Smooth muscle cell (in vitro differentiated cells): Measurements from ENCODE around the gene PRDM12. TPM values are rescaled to one million over a fixed set of nuclear protein-coding genes. Genes with fewer than 3 reads are reported as not detected.

Source experiments
- DNase-seq: peaks from one replicate; lab custom pipeline; 2025; ENCODE audit not compliant: unreplicated experiment; lab: John Stamatoyannopoulos, UW
- H2AFZ ChIP-seq: fragments of 200-600 bp; sonication (generic); 2 replicates; pipeline ENCODE4 v1.6.0; 2016; ENCODE audit warnings: antibody characterized with exemption, low read depth, mild to moderate bottlenecking
- H3F3A ChIP-seq: fragments of 200-600 bp; sonication (generic); 2 replicates; pipeline ENCODE4 v1.6.0; 2017; ENCODE audit warnings: antibody characterized with exemption, low read depth
- H3K27ac ChIP-seq: fragments of 200-600 bp; sonication (generic); 2 replicates; pipeline ENCODE4 v1.5.1; 2016; ENCODE audit warnings: low read depth, mild to moderate bottlenecking
- H3K27me3 ChIP-seq: fragments of 200-600 bp; sonication (generic); 2 replicates; pipeline ENCODE4 v1.6.1; 2016; ENCODE audit warnings: low read depth, mild to moderate bottlenecking
- H3K36me3 ChIP-seq: fragments of 200-600 bp; sonication (generic); 2 replicates; pipeline ENCODE4 v1.5.1; 2016; ENCODE audit warnings: low read depth
- H3K4me1 ChIP-seq: fragments of 200-600 bp; sonication (generic); 2 replicates; pipeline ENCODE4 v1.5.1; 2016; ENCODE audit warnings: low read depth
- H3K4me2 ChIP-seq: fragments of 200-600 bp; sonication (generic); 2 replicates; pipeline ENCODE4 v1.6.0; 2016; ENCODE audit warnings: mild to moderate bottlenecking
- H3K4me3 ChIP-seq: fragments of 200-600 bp; sonication (generic); 2 replicates; pipeline ENCODE4 v1.5.1; 2016; ENCODE audit warnings: mild to moderate bottlenecking
- H3K79me2 ChIP-seq: fragments of 200-600 bp; sonication (generic); 2 replicates; pipeline ENCODE4 v1.6.0; 2016; ENCODE audit warnings: low read depth, mild to moderate bottlenecking
- H3K9ac ChIP-seq: fragments of 200-600 bp; sonication (generic); 2 replicates; pipeline ENCODE4 v1.6.0; 2016; ENCODE audit warnings: low read depth
- H3K9me3 ChIP-seq: fragments of 200-600 bp; sonication (generic); replicated peaks from 2 replicates; pipeline ENCODE4 v1.5.1; 2016; ENCODE audit warnings: low read depth
- H4K20me1 ChIP-seq: fragments of 200-600 bp; sonication (generic); 2 replicates; pipeline ENCODE4 v1.6.0; 2016; ENCODE audit warnings: low read depth
- WGBS: methylation state at CpG from one replicate; pipeline ENCODE4 v1.1.7; 2016; ENCODE audit warnings: low lambda C conversion rate; 5-methylcytosine and 5-hydroxymethylcytosine counted together
- polyA plus RNA-seq: library from polyadenylated mRNA; unstranded; fragments of >200 nt; fragmentation: Nextera tagmentation; extraction: Ambion mirVana; gene quantifications from 2 replicates; pipeline ENCODE4 v1.2.1, GENCODE V29; 2016
- total RNA-seq: library from RNA; depleted of rRNA; stranded (reverse); fragments of >200 nt; gene quantifications from 2 replicates; pipeline ENCODE4 v1.2.3, GENCODE V29; 2014
- TF ChIP-seq, protein P1 (sequence below): fragments of 200-600 bp; sonication (generic); IDR thresholded peaks from 2 replicates; pipeline ENCODE4 v1.5.1; 2017; ENCODE audit warnings: borderline replicate concordance, mild to moderate bottlenecking, antibody characterized with exemption; ENCODE audit not compliant: insufficient read depth, poor library complexity, severe bottlenecking

PRDM12 gene
- total and polyA plus RNA-seq, 2 experiments from 2014 or later = not detected

DNA sequence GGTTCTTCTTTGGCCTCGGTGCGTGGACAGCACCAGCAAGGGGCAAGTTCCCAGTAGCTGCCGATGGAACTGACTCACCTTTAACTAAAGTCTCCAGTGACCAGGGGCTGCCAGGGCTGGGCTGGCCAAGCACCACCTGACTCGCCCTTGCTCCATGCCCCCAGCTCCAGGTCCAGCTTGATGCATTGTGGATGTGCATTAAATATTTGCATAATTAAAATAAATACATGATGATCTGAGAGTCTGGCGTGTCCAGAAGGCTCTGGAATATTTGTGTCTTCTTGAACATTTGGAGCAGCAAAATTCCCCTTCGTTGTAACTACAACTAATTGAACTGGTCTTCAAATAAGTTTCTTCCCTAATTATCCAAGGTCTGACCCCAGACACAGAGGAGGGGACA, 9.5 kb upstream of the PRDM12 start:
- no peak overlapping the region for H3K4me3 ChIP-seq
- no peak for DNase-seq
- no peaks in the 10 kb centered on the region for H3K9me3 ChIP-seq
- H3K27me3 ChIP-seq = peaks cover 84% of the 10 kb centered on the region
- no peaks in the 10 kb centered on the region for H3K79me2 ChIP-seq
- no peaks in the 10 kb centered on the region for H4K20me1 ChIP-seq
- TF ChIP-seq, protein P1, sequence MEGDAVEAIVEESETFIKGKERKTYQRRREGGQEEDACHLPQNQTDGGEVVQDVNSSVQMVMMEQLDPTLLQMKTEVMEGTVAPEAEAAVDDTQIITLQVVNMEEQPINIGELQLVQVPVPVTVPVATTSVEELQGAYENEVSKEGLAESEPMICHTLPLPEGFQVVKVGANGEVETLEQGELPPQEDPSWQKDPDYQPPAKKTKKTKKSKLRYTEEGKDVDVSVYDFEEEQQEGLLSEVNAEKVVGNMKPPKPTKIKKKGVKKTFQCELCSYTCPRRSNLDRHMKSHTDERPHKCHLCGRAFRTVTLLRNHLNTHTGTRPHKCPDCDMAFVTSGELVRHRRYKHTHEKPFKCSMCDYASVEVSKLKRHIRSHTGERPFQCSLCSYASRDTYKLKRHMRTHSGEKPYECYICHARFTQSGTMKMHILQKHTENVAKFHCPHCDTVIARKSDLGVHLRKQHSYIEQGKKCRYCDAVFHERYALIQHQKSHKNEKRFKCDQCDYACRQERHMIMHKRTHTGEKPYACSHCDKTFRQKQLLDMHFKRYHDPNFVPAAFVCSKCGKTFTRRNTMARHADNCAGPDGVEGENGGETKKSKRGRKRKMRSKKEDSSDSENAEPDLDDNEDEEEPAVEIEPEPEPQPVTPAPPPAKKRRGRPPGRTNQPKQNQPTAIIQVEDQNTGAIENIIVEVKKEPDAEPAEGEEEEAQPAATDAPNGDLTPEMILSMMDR = no peak
- H3K27ac ChIP-seq = no peak overlapping the region
- no peaks in the 10 kb centered on the region for H3K4me1 ChIP-seq
- no peaks in the 10 kb centered on the region for H3F3A ChIP-seq
- 89% methylated on average over 6 of the region's 6 CpGs for WGBS
- no peak overlapping the region for H3K9ac ChIP-seq
- H3K4me2 ChIP-seq = no peak overlapping the region
- H2AFZ ChIP-seq = no peak overlapping the region
- H3K36me3 ChIP-seq = no peaks in the 10 kb centered on the region

DNA sequence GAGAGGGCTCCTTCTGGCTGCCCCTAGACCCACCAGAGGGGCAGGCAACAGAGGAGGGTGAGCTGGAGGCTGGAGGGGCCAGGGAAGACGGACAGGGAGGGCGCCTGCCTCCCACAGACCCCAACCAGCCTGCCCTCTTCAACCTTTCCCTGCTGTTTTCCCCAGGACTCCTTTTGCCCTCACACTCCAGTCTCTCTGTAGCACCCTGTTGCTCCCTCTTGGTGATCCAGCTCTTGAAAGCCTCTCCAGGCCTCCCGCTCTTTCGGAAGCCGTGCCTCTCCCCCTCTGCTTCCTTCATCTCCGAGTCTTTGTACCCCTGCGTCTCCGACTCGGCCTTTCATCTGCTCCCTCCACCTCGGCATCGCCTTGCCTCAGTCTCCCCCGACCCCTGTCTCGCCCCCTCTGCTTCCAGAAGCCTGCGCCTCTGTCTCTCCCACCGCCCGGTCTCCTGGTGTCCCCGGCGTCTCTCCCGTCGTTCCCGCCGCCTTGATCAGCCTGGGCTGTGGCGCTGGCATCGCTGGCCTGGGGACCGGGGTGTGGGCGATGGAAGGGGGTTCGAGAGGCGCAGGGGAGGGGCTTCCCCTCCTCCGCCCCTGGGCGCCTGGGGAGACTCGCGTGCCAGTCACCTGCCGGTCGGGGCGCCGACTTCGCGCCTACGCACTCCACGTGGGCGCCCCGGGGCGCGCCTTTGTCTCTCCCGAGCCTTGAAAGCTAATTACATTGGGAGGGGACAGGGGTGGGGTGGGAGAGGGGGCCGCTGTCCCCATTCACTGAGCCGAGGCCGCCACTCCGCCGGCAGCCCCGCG, 5.3 kb upstream of the PRDM12 start:
- no peaks in the 10 kb centered on the region for H3K79me2 ChIP-seq
- DNase-seq = no peak
- H3F3A ChIP-seq = no peaks in the 10 kb centered on the region
- H4K20me1 ChIP-seq = peaks cover 7% of the 10 kb centered on the region
- no peaks in the 10 kb centered on the region for H3K36me3 ChIP-seq
- H3K4me1 ChIP-seq = peaks cover 25% of the 10 kb centered on the region
- no peak overlapping the region for H3K4me2 ChIP-seq
- H3K27me3 ChIP-seq = peaks cover 97% of the 10 kb centered on the region
- H3K27ac ChIP-seq = no peak overlapping the region
- TF ChIP-seq, protein P1 = no peak
- no peaks in the 10 kb centered on the region for H3K9me3 ChIP-seq
- H3K9ac ChIP-seq = no peak overlapping the region
- 22% methylated on average over 23 of the region's 52 CpGs for WGBS
- H2AFZ ChIP-seq = no peak overlapping the region
- H3K4me3 ChIP-seq = no peak overlapping the region

DNA sequence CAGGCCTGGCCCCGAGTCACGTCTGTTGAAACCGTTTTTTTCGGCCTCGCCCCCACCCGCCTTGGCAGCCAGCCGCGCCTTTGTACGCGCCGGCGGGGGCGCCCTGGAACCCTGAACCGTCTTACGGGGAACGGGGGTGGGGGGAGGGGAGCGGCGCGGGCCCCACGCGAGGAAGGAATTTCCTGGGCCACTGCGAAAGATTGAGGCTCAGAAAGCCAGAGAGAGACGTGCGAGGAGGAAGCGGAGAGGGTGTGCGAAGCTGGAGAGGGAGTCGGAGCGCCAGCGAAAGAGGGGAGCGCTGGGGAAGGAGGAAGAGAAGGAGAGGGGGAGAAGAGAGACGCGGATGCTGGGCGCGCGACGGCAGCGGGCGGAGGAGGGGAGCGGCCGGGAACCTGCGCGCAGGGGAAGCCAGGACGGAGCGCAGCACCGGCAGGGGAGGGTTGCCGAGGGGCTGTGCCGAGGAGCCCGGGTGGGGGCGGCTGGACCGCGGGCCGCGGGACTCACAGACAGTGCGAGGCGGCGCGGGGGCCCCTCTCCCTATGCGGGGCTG, 4.6 kb upstream of the PRDM12 start:
- Histone ChIP-seq H3K4me3 (no peak overlapping the region), H3K4me2 (peak overlapping the region; percentile 82), H4K20me1 (peaks cover 7% of the 10 kb centered on the region), H3K79me2 (no peaks in the 10 kb centered on the region), H3K4me1 (peaks cover 28% of the 10 kb centered on the region), H3K27ac (no peak overlapping the region), H3K27me3 (peaks cover 100% of the 10 kb centered on the region), H3K9me3 (no peaks in the 10 kb centered on the region), H2AFZ (no peak overlapping the region), H3K9ac (no peak overlapping the region), H3K36me3 (no peaks in the 10 kb centered on the region), H3F3A (no peaks in the 10 kb centered on the region)
- no peak for DNase-seq
- 7% methylated on average over 22 of the region's 58 CpGs for WGBS
- TF ChIP-seq, protein P1 = no peak
